HG03571 (cell line): ENCODE measurements around the gene NUBP1.
"Not testable (repeated sequence)": the region's sequence is repeated elsewhere in the genome, so short reads cannot be mapped to it uniquely, and the experiment has no call there.

Experiments
- ATAC-seq: cut with Tn5 transposase; IDR thresholded peaks from one replicate; pipeline ENCODE4 v1.9.1; 2021; ENCODE audit not compliant: unreplicated experiment

Gene NUBP1

DNA sequence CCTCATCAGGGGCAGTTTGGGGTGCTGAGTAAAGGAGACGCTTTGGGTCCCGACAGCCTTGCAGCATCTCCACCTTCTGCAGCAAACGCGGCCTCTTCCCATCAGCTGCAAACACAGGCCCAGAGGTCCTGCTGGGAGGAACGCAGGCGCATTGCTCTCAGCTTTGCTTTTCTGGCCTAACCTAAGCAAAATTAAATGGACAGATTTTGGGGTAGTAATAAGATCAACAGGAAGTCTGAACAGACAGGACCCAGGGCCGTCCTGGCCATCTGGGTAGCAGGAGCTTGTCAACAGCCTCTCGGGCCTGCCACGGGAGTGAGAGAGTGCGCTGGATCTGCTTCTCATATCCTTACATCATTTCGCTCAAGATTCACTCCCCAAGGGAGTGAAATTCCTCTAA is 7.2 kb downstream of the NUBP1 start:
- ATAC-seq: no peak

DNA sequence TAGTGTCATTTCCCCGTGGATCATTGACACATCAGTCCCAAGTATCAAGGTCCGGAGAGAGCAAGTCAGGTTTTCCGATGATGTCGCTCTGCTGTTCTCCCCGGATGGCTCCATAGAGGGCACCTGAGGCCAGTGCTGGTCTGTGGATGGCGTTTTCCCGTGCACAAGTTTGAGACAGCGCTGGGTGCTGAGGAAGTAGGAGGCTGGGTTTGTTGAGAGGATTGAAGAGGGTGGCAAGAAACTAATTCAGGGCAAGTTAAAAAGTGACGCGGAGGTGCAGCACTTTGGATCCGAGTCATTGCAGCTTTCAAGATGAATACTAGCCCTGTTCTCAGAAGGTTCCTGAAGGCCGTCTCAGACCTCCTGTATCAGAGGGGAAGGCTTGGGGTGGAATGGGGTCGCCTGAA is 7.7 kb downstream of the NUBP1 start:
- no peak for ATAC-seq

DNA sequence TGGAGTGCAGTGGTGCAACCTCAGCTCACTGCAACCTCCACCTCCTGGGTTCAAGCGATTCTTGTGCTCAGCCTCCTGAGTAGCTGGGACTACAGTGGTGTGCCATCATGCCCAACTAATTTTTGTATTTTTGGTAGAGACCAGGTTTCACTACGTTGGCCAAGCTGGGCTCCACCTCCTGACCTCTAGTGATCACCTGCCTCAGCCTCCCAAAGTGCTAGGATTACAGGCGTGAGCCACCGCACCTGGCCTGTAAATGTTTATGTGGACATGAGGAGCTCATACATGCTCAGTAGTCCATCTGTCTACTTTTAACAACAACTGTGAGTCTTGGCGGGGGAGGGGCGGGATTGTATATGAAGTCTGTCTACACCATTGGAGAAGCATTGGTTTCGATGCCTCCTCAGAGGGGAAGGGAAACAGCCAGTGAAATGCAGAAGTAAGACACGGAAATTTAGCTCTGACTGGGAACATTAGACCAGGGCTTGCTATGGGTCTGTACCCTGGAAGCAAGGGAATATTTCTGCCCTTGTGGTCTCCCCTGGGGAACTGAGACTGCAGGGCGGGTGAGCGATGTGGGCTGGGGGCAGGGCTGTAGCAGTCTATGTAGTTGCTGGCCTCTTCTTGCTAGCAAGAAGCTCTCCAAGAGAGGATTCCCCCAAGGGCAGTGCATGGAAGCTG is 9.3 kb downstream of the NUBP1 start:
- peak; percentile 72 for ATAC-seq

DNA sequence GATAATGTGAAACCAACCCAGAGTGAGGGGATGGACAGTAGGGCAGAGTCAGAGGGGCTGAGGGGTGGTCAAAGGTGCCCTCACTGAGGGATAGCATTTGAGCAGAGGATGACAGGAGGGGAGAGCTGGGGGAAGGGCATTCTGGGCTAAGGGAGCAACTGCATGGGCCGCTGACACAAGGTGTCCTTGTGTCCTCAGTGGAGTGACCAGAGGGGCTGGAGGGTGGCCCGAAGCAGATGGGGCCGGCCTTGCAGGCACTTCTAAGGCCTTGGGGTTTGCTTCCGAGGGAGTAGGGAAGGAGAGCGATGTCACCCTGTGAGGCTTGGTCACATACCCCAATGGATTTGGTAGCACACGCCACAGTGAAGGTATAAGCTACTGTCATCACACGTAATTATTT is 10.0 kb downstream of the NUBP1 start:
- no peak for ATAC-seq

DNA sequence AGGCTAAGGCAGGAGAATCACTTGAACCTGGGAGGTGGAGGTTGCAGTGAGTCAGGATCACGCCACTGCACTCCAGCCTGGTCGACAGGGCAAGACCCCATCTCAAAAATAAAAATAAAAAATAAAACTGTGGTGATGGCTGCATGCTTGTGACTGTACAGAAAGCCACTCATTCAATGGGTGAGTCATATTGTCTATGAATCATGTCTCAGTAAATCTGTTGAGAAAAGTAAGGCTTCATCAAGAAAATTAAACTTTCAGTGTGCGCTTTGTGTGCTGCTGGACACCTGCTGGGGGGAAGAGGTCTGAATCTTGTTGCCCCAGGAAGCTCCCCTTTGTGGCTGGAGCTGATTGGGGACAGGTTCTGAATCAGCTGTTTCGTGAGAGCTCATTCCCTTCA is 11.3 kb downstream of the NUBP1 start:
- no peak for ATAC-seq

DNA sequence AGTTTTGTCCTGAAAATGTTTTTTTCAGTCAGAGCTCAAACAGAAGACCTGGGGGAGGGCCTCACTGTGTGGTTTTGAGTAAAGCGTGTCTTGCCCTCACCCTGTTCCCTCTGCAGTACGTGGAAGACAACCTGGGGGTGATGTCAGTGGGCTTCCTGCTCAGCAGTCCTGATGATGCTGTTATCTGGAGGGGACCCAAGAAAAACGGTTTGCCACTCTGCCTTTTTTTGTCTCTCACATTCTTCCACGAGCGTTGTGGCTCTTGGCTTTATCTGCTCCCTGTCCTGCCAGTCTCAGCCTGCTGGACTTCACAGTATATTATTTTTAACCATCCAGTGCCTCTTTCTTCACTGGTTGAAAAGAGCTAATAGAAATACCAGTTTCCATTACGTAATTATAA is 12.9 kb downstream of the NUBP1 start:
- ATAC-seq: no peak

DNA sequence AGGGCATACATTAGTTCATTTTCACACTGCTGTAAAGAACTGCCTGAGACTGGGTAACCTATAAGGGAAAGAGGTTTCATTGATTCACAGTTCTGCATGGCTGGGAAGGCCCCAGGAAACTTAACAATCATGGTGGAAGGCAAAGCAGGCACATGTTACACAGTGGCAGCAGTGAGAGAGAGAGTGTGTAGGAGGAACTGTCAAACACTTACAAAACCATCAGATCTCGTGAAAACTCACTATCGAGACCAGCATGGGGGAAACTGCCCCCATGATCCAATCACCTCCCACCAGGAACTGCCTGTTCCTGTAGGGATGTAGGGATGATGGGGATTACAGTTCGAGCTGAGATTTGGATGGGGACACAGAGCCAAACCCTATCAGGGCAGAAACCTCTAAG is 17.2 kb downstream of the NUBP1 start:
- ATAC-seq: no peak

DNA sequence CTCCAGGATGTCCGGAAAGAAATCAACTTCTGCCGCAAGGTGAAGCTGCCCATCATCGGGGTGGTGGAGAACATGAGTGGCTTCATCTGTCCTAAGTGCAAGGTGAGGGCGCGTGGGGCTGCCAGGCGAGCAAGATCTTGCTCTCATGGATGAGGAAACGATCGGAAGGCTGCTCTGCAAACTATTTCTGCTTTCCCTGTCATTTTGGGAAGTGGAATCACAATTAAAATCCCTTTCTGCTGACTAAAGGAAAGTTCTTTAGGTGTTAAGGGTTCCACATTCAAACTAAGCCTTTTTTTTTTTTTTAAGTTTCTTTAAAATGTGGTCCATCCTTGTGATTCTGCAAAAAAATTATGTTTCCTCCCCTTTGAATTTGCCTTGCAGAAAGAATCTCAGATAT is 17.7 kb downstream of the NUBP1 start:
- no peak for ATAC-seq

DNA sequence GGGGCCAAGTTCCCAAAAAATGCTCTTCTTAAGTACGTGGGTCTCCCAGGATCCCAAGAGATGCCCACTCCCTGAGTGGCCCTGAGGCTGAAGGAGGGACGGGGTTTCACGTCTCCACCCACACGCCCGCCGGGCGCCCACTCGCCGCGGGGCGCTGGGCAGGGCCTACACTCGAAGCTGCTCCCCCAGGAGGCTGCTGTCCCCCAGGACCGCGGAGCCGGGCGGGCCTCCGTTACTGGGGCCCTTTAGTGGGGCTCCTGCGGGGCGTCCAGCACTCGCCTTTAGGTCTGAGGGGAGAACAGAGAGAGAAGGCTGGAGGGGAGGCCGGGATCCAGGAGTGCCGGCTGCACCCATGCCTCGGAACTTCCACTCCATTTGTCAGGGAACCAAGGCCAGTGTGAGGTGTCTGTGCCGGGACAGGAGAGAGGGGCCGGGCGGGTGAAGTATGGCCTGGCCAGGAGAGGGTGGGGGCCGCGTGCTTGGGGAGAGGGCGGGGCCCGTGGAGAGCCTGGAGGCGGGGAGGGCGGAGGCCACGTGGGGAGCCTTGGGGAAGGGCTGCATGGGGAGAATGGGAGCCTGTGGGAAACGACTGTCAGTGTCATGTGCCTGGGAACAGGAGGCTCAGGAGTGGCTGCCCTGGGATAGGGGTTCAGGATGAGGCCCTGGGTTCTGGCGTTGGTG is 18.8 kb downstream of the NUBP1 start:
- ATAC-seq: no peak

DNA sequence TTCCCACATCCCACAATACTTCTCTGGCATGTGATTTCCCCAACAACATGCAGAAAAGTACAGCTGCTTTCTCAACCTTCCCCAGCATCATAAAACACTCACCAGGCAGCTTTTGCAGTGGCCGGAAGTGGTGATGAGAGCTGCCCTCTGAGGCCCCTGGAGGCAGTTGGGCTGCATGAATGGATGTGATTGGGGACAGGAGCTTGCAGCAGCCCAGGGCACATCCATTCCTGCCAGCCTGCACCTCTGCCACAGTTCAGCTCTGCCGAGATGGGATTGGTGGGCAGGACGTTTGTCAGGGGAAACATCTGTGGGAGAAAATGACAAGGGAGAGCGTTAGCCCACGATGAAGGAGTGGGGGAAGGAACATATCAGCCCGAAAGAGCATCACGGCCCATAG is 19.8 kb downstream of the NUBP1 start:
- ATAC-seq: no peak

DNA sequence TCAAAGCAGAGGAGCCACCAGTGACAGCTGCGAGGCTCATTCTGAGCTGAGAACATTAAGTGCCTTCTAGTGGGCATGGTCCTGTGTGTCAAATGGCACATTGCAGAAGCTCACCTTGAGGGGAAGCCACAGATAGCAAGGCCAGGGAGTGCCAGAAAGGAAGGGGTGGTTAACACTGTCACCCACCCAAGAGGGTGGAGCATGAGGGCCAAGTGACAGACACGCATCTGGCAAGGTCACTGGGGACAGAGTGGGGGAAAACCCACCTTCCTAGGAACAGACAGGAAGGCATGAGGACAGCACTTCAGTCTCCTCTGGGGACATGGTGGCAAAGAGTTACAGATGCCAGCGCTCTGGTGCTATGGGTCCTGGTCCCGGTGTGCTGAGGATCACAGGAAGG is 22.1 kb downstream of the NUBP1 start:
- ATAC-seq: peak; percentile 64

DNA sequence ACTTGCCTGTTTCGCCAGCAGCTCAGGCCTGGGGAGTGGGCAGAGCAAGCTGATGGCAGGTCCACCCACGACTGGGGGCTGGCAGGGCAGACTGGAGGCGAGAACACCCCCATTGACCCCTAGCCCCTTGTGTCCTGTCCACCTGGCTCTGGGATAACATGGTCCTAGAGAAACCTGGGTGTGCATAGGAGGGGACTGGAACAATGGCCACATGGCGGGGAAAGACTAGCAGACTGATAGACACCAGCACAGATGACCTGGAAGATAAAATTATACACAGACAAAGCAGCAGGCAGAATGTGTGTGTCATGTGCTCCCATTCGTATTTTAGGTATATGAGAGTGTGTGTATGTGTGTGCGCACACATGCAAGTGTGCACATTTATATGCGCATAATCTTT is 23.5 kb downstream of the NUBP1 start:
- no peak for ATAC-seq

DNA sequence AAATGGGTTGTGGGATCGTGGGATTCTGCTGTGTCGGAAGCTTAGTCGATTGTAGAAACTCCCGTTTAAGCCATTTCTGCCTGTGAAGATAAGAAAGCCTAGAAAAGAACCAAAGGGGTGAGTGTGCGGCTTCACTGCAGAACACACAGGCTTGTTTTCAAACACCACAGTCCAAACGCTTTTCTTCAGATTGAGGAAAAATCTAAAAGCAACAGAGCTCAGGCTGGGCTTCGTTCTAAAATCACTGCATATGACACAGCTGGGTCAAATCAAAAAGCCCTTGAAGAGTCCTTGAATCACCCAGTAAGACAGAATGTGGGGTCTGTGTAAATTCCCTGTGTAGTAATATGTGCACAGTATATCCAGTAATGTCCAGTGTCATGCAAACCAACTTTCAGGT is 25.7 kb downstream of the NUBP1 start:
- no peak for ATAC-seq

DNA sequence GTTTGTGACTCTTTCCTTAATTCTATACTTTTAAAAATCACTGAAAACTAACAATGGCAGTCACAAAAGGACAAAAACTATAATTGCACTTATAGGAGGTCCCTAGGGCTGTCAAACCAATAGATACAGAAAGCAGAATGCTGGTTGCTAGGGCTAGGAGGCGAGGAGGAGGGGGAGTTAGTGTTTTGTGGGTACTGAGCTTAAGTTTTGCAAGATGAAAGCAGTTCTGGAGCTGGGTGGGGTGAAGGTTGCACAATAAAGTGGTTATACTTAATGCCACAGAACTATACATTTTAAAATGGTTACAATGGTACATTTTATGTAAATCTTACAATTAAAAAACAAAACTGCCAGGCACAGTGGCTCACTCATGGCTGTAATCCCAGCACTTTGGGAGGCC is 27.3 kb downstream of the NUBP1 start:
- no peak for ATAC-seq

DNA sequence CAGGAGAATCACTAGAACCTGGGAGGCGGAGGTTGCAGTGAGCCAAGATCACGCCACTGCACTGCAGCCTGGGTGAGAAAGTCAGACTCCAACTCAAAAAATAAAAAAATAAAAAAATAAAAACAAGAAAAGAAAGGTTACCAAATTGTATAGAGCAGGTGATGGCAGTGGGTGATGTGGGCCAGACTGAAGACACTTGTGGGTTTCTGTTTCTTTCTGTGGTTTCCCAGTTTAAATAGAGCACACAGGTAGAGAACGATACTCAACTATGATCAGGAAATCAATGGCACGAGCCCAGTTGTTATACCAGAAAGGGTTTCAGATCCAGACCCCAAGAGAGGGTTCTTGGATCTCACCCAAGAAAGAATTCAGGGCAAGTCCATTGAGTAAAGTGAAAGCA is 32.6 kb downstream of the NUBP1 start:
- ATAC-seq: peak; percentile 91

DNA sequence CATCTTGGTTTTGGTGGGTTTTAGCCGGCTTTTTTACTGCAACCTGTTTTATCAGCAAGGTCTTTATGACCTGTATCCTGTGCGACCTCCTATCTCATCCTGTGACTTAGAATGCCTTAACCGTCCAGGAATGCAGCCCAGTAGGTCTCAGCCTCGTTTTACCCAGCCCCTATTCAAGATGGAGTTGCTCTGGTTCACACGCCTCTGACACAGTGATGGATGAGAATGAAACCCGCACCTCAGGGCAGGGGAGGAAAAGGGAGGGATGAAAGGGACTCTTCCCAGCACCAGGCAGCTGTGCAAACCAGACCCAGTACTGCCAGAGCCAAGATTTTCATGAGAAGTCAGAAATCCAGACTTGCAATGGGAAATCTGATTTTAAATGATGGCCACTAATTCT is 33.3 kb downstream of the NUBP1 start:
- ATAC-seq: not testable (repeated sequence)

DNA sequence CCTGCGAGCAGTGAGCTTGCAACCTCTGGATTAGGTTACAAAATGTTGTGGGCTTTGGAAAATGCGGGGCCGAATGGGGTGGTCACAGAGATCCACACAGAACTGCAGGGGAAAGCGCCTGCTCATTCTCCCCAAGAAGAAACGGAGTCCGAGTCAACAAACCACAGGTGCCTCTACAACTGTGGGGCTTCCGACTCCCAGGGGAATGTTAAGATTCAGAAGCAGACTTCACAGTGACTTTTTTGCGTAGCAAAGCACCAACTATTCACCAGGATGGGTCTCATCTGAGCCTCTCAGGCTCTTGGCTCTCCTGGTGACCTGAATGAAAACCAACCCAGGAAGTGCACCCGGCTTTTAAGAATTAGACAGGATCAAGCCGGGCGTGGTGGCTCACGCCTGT is 33.7 kb downstream of the NUBP1 start:
- ATAC-seq: no peak

DNA sequence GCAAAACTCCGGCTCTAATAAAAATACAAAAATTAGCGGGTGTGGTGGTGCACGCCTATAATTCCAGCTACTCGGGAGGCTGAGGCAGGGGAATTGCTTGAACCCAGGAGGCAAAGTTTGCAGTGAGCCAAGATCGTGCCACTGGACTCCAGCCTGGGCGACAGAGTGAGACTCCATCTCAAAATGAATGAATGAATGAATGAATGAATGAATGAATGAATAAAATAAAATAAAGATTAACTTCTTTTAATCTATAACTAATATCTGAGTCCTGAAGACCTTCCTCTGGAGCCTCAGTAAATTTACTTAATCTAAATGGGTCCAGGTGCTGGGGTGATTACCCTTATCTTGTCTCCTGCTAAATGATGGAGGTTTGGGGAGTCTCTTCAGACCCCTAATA is 36.3 kb downstream of the NUBP1 start:
- not testable (repeated sequence) for ATAC-seq

DNA sequence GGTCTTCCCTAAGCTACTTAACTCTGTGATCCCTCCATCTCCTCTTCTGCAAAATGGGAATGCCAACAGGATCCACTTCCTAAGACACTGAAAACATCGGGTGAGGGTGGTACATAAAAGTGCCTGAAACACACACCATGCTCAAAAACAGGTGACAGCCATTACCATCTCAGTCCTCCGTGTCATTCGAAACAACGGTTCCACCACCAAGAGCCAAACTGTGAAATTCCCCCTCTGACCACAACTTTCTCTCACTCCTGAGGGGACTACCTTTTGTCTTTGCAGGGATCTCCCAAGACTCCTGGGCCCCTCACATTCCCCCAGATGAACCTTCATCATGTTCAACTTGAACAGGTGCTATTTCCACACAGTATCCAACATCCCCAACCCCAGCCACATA is 37.0 kb downstream of the NUBP1 start:
- no peak for ATAC-seq

DNA sequence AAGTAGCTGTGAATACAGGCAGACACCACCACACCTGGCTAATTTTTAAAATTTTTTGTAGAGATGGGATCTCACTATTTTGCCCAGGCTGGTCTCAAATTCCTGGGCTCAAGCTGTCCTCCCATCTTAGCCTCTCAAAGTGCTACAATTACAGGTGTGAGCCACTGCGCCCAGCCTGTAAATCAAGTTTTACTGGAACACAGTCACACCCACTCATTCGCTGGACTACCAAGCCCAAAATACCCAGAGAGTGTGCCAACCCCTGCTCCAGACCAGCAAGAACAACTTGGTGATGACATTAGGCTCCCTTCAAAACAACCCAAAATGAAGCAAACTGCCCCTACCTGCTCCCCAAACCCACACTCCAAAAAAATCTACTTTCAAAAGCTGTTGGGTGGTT is 39.0 kb downstream of the NUBP1 start:
- ATAC-seq: no peak

DNA sequence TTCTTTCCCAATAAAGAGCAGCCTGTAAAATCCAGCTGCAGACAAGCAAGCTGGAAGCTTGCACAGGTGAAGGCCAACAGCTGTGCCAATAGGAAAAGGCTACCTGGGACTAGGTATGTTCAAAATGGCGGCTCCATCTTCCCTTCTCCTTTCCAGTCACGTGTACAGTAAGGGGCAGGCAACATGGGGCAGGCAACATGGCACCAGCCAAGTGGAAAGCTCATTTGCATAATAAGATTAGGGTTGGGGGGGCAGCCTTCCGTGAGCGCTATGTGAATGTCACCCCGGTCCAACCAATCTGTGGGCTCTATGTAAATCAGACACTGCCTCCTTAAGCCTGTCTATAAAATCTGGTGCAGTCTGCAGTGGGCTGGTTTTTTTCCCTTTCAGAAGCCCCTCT is 43.7 kb downstream of the NUBP1 start:
- no peak for ATAC-seq

DNA sequence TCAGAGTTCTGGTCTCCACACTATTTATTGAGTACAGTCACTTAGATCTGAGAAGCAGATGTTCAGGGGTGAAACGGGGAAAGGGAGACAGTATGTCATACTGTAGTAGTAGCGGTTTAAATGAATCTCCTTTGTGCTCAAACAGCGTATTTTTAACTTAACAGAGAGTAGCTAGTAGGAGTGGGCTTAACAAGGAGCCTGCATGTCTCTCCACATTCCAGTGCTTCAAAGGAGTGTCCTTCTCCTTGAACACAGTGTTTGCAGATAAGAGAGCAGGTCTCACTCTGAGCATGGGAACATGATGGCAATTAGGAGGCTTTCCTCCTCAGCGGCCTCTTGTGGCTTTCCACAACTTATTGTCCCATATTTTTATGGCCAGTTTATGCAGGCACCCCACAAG is 45.0 kb downstream of the NUBP1 start:
- not testable (repeated sequence) for ATAC-seq

DNA sequence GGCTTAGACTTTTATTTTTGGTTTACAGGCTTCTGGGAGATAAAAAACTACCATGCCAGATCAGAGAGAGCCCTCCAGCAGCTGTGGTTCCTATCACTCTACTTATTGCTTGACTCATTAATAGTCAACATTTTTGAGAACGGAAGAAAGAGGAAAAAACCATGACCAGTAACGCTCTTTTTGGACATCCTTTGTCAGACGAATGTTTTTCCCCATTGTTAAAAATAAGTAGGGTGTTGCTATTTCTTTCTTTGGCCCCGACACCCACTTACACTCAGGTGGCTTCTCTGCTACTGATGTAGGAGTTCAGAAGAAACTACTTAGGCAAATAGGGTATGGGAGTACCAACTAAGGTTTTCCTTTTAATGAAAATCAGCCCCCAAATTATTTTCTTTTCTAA is 47.4 kb downstream of the NUBP1 start:
- ATAC-seq: no peak
